HL-60/S4 treated with phorbol 12-myristate 13-acetate at 8.2 ng/mL for 4 days and 3 days (cell line): ENCODE results near the gene CHST13.
"Not testable (repeated sequence)": the region's sequence is repeated elsewhere in the genome, so short reads cannot be mapped to it uniquely, and the experiment has no call there.

Source experiments
- in situ Hi-C: fragments of 300-500 bp; cut with MboI; formaldehyde crosslinking; loops from 2 replicates; pipeline ENCODE4 v1.15.0; 2022; ENCODE audit warnings: low sequenced_read_pairs

CHST13 gene

DNA sequence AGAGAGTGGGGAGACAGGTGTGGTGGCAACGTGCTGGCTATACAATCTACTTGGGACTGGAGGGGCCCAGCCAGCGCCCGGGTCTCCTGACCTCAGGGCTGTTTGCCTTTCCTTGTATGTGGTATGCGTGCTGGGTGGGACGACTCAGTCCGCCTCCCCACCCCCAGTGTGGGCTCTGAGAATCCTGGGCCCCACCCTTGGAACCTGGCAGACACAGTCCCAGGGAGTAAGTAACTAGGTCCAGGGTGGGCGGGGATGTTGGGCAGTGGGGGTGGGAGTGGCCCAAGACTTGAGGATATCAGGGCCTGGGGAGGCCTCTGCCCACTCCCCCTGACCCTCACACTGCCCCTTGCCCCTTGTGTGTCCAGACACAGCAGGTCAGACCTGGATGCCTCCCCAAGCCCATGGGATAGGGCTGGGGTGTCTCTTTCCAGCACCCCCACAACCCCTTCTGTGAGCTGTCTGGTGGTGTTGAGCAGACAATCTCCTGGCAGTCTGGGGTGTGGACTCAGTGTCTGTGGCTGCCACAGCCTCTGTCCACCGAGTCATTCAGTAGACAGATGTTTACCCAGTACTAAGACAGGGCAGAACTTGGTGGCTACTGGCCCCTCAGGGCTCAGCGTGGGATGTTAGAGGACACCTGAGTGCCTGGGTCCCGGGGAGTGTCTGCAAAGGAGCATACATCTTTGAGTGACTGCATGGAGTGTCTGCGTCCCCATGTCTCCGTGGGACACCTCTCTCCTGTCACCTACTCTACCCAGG is 1.3 kb downstream of the CHST13 start:
- in situ Hi-C loops = no loop called here

- in situ Hi-C loops = no loop called here
Measured at GRCh38 chr3:126525853-126526667, 2.1 kb downstream of the CHST13 start.

DNA sequence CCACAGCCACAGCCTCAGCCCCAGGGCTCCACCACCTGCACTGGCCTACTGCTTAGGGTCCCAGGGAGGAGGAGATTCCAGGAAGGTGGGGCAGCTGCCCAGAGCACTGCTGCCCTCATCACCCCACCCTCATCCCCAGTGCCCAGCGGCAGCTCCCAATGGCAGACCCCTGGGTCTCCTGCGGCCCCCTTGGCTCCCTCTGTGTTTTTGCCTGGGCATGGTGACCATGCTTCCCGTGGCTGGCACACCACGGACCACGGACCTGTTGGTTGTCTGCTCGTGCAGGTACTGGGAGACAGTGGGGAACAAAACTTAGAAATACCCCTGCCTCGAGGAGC is 2.7 kb downstream of the CHST13 start:
- in situ Hi-C loops = no loop called here

- in situ Hi-C loops = no loop called here
Measured at GRCh38 chr3:126527006-126527405, 3.1 kb downstream of the CHST13 start.

DNA sequence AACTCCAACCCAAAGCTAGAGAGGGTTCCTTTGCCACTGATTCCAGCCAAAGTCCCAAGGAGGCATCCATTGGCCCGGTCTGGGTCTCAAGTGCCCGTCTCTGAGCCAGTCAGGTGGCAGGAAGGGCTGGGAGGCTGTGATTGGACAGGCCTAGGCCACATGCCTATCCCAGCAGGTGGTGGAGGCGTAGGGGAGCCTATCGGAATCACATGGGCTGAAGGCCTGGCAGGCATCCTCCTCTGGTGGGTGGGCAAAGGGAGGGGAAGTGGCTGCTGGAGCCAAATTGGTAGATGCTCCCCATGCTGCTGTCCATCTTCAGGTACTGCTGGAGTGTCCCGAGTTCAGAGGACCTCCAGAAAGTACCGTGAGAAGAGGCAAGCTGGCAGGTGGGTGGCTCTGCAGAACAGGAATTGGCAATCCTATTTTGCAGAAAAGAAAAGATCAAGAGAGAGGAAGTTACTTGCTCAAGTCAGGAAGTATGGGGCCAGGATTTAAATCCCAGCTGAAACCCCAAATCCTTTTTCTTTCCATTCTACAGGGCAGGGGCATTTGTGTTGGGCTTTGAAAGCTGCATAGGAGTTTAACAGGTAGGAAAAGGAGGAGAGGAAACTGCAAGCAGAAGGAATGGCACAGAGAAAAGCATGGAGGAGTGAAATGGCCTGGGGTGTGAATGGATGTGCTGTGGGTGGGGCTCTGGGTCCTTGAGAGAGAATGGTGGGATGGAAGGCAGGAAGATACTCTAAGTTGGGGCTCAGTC is 3.7 kb downstream of the CHST13 start:
- in situ Hi-C loops = no loop called here

DNA sequence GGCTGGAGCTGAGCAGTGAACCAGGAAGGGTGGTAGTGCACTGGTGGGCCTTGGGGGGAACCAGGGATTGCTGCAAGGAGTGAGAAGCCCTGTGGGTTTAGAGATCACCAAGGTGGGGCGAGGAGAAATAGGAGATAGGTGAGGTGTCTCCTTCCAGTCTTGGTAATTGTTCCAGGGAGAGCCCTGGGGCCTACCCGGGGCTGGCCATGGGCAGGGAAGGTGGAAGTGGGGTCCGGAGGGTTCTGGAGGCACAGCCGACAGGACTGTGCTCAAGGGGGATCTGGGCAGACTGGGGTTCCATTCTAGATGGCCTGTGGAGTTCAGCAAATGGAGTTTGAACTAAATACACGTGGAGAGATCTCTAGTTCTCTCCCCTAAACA is 4.5 kb downstream of the CHST13 start:
- in situ Hi-C loops = no loop called here

GRCh38 chr3:126528800-126529541 is 5.0 kb downstream of the CHST13 start:
- in situ Hi-C loops = no loop called here

DNA sequence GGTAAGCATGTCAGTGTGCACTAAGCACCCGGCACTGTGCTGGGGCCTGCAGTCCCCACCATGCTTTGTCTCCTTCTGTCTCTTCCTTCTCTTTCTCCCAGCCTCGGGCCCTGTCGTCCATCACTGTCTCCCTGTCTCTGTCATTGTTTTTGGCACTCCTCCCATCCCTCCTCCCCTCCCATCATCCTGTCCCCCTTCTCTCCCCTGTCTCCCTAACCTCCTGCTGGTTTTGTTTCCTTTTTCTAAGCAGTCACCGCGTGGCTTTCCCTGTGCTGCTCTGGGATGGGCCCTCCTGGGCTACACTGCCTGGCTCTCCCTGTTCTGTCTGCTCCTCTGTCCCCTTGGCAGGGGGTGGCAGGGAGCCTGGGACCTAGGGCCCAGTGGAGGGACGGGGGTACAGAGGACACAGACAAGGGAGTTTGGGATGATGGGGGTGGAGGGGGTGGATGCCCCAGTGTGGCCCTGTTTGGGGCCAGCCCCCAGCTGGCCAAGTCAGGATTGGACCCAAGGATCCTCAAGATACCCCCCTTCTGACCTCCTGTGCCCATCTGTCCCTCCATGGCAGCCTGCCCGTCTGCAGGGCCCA is 5.7 kb downstream of the CHST13 start:
- in situ Hi-C loops = no loop called here

DNA sequence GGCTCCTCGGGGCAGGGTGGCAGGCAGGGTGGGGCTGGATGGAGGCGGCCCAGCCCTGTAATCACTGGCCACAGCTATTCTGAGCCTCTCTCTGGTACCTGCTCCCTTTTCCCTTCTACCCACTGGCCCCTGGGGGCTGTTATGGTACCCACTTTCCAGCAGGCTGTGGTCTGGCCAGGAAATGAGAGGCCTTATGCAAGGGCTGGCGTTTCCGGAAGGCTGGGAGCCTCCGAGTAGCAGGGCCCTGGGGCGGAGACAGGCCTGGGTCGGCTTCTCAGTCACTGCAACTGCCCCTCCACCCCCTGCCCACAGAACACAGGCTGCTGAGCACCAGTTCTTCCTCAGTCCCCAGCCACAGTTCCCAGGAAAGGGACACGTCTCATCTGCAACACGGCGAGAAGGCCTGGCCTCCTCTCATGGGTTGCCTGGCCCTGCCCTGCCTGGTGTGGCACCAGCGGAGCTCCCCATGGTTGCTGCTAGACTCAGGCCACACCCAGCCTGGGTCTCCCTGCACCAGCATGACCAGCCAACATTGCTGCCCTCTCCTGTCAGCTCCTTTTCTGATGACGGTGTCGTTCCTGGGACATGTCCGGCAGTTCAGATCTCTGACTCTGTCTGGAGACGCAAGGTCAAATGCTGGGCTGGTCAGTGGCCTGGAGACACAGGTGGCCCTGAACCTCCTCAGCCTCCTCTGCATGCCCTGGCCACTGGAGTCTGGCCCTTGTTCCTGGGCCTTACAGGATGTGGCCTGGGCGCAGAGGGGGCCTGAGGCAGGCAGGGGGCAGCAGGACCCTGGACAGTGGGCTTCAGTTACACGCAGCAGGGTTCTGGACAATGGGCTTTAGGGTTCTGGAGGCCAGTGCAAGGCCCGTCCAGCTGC is 6.5 kb downstream of the CHST13 start:
- in situ Hi-C loops = no loop called here

DNA sequence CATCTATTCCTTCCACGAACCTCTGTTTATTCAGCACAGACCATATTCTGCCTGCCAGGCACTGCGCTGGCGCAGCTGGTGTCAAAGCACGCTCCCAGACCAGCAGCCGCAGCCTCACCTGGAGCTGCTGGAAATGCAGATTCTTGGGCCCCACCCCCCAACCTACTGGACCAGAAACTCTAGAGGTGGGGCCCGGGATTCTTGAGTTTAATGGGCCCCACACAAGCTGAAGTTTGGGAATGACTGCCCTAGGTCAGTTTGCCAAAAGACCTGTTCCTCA is 7.0 kb downstream of the CHST13 start:
- in situ Hi-C loops = no loop called here

DNA sequence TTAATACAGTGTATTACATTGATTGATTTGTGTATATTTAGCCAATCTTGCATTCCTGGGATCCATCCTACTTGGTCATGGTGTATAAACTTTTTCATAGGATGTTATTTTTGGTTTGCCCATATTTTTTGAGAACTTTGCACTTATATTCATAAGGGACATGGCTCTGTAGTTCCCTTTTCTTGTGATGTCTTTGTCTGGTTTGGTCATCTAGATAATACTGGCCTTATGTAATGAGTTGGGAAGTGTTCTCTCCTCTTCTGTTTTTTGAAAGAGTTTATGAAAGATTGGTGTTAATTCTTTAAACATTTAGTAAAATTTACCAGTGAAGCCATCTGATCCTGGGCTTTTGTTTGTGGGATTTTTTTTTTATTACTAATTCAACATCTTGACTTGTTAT is 9.6 kb downstream of the CHST13 start:
- in situ Hi-C loops = no loop called here

DNA sequence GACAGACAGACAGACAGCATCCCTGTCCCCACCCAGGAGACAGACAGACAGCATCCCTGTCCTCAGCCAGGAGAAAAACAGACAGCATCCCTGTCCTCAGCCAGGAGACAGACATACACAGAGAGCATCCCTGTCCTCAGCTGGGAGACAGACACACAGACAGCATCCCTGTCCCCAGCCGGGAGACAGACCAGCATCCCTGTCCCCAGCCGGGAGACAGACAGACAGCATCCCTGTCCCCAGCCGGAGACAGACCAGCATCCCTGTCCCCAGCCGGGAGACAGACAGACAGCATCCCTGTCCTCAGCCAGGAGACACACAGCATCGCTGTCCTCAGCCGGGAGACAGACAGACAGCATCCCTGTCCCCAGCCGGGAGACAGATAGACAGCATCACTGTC is 10.8 kb downstream of the CHST13 start:
- in situ Hi-C loops = not testable (repeated sequence)

GRCh38 chr3:126535636-126536035 is 11.7 kb downstream of the CHST13 start:
- in situ Hi-C loops = no loop called here

GRCh38 chr3:126536126-126536525 is 12.2 kb downstream of the CHST13 start:
- in situ Hi-C loops = no loop called here

GRCh38 chr3:126537116-126537729 is 13.3 kb downstream of the CHST13 start:
- in situ Hi-C loops = no loop called here

DNA sequence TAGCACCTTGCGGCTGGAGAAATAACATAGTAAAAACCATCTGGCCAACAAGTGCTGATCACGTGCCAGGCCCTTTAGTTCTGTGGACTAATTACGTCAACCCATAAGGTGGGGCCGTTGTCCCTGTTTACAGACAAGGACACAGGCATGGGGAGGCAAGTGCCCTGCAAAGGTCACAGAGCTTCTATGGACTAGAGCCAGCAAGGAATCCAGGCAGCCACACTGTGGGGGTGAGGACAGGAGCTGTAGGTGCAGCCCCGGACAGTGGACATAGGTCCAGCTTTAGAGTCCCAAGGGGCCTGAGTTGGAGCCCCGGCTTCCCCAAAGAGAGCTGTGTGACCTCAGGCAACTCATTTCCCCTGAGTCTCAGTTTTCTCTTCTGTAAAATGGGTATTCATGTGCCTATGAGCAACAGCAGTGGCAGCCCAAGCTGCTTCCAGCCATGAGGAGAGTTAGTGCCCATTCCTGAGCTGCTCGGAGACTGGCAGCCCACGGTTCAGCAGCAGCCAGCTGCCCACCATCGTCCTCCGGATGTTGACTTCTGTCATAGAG is 13.9 kb downstream of the CHST13 start:
- in situ Hi-C loops = no loop called here

- in situ Hi-C loops = no loop called here
Measured at GRCh38 chr3:126538316-126538715, 14.4 kb downstream of the CHST13 start.

DNA sequence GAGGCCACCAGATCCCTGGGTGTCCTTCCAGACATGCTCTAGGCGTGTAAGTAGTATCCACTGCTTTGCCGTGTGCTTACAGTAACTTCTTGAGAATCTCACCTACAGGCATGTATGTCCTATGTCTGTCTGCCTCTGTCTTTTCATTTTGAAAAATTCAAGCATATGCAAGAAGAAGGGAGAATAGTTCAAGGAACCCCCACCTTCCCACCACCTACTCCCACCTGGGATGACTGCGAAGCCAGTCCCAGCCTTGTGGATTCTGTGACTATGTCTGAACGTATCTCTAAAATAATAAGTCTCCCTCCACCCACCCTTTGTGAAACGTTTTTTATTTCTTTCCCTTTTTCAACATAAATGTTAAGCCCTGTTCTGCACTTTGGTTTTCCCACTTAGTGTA is 15.0 kb downstream of the CHST13 start:
- in situ Hi-C loops = no loop called here

DNA sequence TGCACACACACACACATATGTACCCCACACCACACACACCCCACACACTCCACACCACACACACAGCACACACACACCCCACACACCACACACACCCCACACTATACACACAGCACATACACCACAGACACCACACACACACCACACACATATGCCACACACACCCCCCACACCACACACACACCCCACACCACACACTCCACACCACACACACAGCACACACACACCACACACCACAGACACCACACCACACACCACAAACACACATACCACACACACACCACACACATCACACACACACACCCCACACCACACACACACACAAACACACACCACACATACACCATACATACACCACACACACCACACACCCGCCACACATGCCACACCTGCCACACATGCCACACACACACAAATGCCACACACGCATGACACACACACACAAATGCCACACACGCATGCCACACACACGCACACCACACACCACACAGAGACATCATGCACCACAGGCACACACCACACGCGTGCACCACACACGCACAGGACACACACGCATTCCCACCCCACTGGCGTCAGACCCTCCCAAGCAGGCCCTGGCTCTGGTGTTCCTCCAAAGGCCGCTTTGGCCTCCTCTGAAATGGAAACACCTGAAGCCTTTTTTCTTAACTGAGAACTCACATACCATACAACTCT is 15.7 kb downstream of the CHST13 start:
- in situ Hi-C loops = no loop called here
